IPS DF 4.7 (cell line): ENCODE measurements around the gene VSTM2B.

Experiments
- DNase-seq: peaks from one replicate; pipeline ENCODE4 v3.0.0-alpha.2; 2013; ENCODE audit warnings: low spot score; ENCODE audit errors: extremely low read depth

The VSTM2B gene

GRCh38 chr19:29495901-29496441, 29.8 kb upstream of the VSTM2B start:
- DNase-seq: no peak

GRCh38 chr19:29497241-29497640, 28.6 kb upstream of the VSTM2B start:
- DNase-seq: no peak

DNA sequence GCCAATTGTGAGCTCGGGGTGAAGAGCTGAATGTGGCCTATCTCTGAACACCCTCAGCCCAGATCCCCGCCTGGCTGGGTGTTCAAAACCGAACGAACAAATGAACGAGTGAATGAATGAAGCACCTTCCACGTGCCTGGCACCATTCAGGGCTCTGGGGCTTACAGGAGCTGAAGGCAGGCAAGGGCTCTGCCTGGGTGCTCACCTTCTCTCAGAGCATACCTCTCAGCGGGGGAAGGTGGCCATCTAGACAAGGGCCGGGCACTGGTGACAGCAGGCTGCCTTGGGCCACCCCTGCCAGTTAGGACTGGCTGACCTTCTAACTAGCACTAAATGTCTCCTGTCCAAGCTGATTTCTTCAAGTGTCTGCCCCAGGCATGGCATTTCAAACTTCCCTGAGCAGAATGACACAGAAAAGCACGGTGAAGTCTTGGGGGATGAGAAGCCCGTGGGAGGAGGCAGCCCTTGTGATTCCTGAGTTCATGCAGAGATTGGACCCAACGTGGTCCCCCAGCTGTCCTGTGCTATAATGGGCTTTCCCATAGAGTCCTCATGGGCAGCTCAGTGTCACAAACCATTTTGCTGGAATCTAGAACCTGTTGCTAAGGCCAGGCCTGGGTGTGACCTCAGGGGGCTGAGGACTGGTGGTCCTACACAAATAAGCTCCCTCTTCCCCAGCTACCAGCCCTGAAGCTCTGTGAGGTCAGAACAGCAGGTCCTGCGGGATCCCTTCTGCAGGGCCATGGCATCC, 27.9 kb upstream of the VSTM2B start:
- DNase-seq: no peak

DNA sequence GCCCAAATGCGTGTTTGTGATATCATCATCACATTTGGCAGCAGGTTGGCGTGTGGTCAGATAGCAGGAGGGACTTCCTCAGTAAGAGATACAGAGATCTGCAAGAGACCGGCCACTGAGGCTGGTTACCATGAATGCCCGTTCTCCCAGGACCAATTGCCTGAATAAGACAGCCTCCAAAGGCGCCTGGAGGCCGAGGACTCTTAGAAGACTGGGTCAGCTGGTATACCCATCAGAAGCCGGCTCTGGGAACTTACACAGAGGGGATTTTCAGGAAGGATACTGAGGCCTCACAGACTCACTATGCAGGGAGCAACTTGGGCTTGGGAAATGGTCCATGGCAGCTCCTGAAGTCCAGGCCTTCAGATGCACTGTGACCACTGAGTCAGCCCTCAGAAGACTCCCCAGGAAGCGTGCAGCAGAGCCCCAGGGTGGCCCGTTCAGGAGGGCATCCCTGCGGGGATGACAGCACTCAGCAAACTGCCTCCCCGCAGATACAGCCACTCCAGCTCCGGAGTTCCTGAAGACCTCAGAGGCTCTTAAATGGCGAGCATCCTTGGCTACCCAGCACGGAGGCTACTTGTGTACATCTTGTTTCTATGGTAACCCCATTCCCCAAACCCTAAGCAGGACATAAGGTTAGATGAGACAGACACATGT, 26.4 kb upstream of the VSTM2B start:
- no peak for DNase-seq

GRCh38 chr19:29499921-29500590, 25.7 kb upstream of the VSTM2B start:
- DNase-seq: no peak

DNA sequence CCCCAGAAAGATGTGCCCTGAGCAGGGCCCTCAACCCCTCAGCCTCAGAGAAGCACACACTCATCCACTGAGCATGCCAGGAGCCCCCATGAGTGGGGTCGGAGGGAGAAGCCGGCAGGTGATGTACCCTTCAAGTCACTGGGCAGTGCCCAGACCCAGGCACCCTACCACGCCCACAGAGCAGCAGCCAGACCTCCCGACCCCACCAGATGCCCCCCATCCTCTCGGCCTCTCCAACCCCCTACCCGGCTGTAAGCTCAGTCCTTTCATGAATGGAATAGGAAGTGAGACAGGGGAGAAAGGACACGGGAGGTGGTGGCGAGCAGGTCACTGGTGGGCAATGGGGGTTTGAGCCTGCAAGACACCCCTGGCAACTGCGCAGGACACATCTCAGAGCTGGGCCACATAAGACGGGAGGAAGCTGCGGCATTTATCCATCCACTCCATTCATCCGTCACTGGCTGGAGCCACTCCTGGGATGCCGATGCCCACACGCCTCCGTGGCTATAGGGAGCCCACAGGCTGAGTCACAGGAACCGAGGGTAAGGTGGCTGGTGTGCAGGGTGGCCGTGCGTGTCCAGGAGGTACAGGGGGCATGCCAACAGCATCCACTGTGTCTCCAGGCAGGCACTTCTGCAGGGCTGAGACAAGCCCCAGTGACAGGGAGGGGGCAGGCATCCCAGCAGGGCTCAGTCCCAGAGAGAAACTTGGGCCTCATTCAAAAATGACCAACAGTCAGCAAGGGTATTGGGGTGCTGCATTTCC, 23.8 kb upstream of the VSTM2B start:
- no peak for DNase-seq

DNA sequence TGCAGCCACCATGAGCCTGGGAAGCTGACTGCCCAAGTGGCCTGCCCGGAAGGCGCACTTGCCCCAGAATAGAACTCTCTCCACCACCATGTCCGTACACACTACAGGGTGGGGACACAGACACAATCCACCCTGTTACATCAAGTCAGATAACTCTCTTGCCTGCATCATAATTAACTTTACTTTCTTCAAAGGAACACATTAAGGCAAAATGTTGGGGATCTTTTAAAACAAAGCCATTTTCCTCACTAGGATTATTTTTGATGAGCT, 23.3 kb upstream of the VSTM2B start:
- DNase-seq: no peak

DNA sequence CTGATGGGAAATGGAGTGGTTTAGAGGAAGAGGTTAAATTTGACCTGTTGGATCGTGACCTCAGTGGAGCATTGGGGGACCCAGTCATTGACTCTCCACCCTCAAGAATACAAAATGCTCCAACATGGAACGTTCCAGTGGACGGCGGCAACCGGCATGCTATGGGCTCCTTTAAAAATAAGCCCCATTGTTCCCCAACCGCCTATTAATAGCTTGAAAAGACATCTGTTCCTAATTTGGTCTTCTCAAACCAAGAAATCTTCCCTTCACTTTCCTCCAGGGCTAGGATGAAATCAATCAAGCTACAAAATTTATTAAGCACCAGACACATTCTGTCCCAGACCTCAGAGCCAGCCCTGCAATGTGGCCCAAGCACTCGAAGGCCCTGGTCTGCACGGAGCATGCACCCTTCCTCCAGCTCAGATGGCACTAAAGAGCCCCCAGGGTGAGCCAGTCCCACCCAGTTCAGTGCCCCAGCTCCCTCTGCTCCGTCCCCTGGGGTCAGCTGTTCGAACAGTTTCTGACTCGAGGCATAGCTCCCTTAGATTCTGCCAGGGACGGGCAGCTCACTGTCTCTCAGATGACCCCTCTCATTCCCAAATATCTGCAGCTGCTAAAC, 22.5 kb upstream of the VSTM2B start:
- DNase-seq: no peak

DNA sequence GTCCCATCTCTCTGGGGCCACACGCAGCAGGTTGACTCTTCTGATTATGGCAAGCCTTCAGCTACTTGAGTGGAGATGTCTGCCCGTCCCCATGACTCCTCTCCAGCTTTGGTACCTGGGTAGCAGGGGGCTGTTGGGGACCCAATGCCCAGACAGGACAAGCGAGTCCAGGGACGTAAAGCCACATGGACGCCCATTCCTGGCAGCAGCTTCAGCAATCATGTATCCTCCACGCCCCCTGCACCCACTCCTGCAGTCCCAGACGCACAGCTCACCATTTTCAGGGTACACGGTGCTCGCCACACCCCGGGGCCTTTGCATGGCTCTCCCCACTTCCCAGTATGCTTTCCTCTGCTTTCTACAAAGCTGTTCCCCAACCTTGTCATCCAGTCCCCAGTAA, 22.0 kb upstream of the VSTM2B start:
- DNase-seq: no peak

GRCh38 chr19:29504454-29504853, 21.3 kb upstream of the VSTM2B start:
- no peak for DNase-seq

GRCh38 chr19:29505097-29505824, 20.5 kb upstream of the VSTM2B start:
- DNase-seq: no peak

DNA sequence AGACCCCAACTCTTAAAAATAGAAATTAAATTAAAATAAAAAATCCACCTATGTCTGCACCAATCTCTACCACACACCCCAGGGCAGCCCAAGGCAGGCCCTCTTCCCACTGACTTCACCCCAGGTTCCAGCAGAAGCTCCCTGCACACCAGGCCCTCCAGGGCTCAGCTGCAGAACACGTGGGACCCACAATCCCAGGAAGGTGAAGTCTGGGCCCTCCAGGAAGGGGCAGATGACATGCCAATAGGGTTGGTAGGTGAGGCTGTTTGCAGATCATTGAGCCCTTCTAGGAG, 19.2 kb upstream of the VSTM2B start:
- DNase-seq: no peak

- DNase-seq: no peak
These were observed 18.5 kb upstream of the VSTM2B start for GRCh38 chr19:29507081-29507860.

- no peak for DNase-seq
These were observed 17.6 kb upstream of the VSTM2B start for GRCh38 chr19:29508181-29508580.

DNA sequence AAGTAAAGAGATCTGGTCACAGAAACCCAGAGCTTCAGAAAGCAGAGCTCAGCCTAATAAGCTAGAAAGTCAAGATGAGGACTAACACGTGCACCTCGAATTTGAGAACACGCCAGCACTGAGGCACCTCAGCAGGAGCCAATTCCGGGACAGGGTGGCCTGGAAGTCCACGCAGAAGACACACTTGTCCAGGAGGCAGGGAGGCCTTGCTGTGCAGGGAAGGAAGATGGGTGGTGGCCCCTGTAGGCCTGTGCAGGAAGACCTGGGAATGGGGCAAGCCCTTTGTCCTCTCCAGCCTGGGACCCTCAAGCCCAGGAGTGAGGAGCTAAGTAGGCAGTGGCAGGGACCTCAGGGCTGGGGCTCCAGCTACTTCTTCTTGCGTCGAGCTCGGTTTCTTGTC, 16.3 kb upstream of the VSTM2B start:
- DNase-seq: no peak

DNA sequence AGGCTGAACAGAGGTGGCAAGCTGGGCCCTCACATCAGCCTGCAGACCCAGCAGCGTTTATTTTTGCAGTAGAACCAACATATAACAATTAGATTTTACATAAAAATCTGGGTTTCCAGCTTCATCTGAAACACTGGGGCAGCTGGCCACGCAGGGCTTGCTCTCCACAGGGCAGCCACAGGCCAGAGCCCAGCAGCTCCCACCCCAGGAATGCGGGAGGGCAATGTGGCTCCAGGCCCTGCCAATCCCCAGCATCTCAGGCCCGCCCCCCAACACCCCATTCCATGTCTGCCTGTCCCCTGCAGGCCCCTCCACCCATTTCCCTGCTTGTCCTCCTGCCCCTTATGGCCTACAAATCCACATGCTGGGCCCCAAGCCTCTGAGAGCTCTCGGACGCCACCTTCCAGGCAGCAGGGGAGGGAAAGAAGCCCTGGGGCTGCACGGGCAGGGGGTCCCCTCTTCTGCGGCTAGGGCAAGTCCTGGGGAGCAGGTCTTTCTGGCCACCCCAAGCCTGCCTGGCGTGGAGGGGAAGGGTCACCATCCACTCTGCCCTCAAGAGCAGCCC, 15.0 kb upstream of the VSTM2B start:
- no peak for DNase-seq

DNA sequence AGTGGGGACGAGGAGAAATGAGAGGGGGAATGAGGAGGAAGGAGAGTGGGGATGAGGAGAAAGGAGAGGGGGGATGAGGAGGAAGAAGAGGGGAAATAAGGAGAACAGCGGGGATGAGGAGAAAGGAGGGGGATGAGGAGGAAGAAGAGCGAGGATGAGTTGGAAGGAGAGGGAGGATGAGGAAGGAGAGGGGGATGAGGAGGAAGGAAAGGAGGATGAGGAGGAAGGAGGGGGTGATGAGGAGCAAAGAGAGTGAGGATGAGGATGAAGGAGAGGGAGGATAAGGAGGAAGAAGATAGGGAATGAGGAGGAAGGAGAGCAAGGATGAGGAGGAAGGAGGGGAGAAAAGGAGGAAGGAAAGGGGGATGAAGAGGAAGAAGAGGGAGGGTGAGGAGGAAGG, 14.0 kb upstream of the VSTM2B start:
- DNase-seq: no peak

GRCh38 chr19:29512748-29513147, 13.0 kb upstream of the VSTM2B start:
- DNase-seq: no peak

DNA sequence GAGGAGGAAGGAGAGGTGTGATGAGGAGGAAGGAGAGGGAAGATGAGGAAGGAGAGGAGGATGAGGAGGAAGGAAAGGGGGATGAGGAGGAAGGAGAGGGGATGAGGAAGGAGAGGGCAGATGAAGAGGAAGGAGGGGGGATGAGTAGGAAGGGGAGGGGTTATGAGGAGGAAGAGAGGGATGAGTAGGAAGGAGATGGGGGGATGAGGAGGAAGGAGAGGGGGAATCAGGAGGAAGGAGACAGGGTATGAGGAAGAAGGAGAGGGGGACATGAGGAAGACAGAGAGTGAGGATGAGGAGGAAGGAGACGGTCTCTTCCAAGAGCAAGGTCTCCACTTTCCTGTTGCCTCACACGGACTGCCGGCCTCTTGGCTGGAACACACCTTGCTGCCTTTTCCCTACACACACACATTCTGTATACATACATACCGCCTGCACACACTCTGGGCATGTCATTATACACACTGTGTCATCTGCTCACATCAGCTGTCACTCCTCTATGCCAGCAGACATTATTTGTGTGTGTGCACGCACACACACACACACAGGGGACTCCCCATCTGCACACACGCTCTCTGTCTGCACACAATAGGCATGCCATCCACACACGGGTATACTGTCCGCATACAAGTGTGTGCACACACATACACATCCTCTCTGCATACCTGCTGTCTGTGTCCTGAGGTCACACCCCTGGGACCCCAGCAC, 11.1 kb upstream of the VSTM2B start:
- DNase-seq: no peak
